Measurements from ENCODE around the gene ABLIM1.

The ABLIM1 gene

GRCh38 chr10:114474989-114475388 is 183.1 kb downstream of the ABLIM1 start:
- in situ Hi-C loops (cut with MboI; ENCODE audit: low sequenced_read_pairs): loop anchor here (10.0 kb wide), 1 partner anchor 70 kb away; no protein-coding TSS in a partner anchor

- in situ Hi-C loops (cut with MboI; ENCODE audit: low sequenced_read_pairs): loop anchor here (10.0 kb wide), 1 partner anchor 71 kb away; no protein-coding TSS in a partner anchor
Observed at GRCh38 chr10:114473776-114474175, 184.3 kb downstream of the ABLIM1 start.

GRCh38 chr10:114472877-114473253 is 185.2 kb downstream of the ABLIM1 start:
- in situ Hi-C loops (cut with MboI; ENCODE audit: low sequenced_read_pairs): loop anchor here (10.0 kb wide), 1 partner anchor 72 kb away; no protein-coding TSS in a partner anchor

- in situ Hi-C loops (cut with MboI; ENCODE audit: low sequenced_read_pairs): loop anchor here (10.0 kb wide), 1 partner anchor 73 kb away; no protein-coding TSS in a partner anchor
Observed at GRCh38 chr10:114471906-114472876, 185.9 kb downstream of the ABLIM1 start.

GRCh38 chr10:114470956-114471905 is 186.8 kb downstream of the ABLIM1 start:
- in situ Hi-C loops (cut with MboI; ENCODE audit: low sequenced_read_pairs): loop anchor here (10.0 kb wide), 1 partner anchor 74 kb away; no protein-coding TSS in a partner anchor

GRCh38 chr10:114470361-114470760 is 187.7 kb downstream of the ABLIM1 start:
- in situ Hi-C loops (cut with MboI; ENCODE audit: low sequenced_read_pairs): loop anchor here (10.0 kb wide), 1 partner anchor 74 kb away; no protein-coding TSS in a partner anchor

GRCh38 chr10:114458955-114459354 is 199.1 kb downstream of the ABLIM1 start:
- in situ Hi-C loops (cut with MboI; ENCODE audit: low sequenced_read_pairs): no loop called here

GRCh38 chr10:114458216-114458920 is 199.7 kb downstream of the ABLIM1 start:
- in situ Hi-C loops (cut with MboI; ENCODE audit: low sequenced_read_pairs): no loop called here

GRCh38 chr10:114453576-114453975 is 204.5 kb downstream of the ABLIM1 start:
- in situ Hi-C loops (cut with MboI; ENCODE audit: low sequenced_read_pairs): no loop called here

- in situ Hi-C loops (cut with MboI; ENCODE audit: low sequenced_read_pairs): no loop called here
Observed at GRCh38 chr10:114448897-114449296, 209.2 kb downstream of the ABLIM1 start.

GRCh38 chr10:114445332-114445731 is 212.7 kb downstream of the ABLIM1 start:
- in situ Hi-C loops (cut with MboI; ENCODE audit: low sequenced_read_pairs): no loop called here

- in situ Hi-C loops (cut with MboI; ENCODE audit: low sequenced_read_pairs): no loop called here
Observed at GRCh38 chr10:114444819-114445218, 213.3 kb downstream of the ABLIM1 start.

- in situ Hi-C loops (cut with MboI; ENCODE audit: low sequenced_read_pairs): no loop called here
Observed at GRCh38 chr10:114442091-114442630, 215.9 kb downstream of the ABLIM1 start.

- in situ Hi-C loops (cut with MboI; ENCODE audit: low sequenced_read_pairs): no loop called here
Observed at GRCh38 chr10:114441107-114441506, 217.0 kb downstream of the ABLIM1 start.

GRCh38 chr10:114437473-114438292 is 220.4 kb downstream of the ABLIM1 start:
- in situ Hi-C loops (cut with MboI; ENCODE audit: low sequenced_read_pairs): no loop called here

- in situ Hi-C loops (cut with MboI; ENCODE audit: low sequenced_read_pairs): no loop called here
Observed at GRCh38 chr10:114436941-114437340, 221.1 kb downstream of the ABLIM1 start.

- in situ Hi-C loops (cut with MboI; ENCODE audit: low sequenced_read_pairs): no loop called here
Observed at GRCh38 chr10:114432566-114433093, 225.4 kb downstream of the ABLIM1 start.

GRCh38 chr10:114431414-114432135 is 226.5 kb downstream of the ABLIM1 start:
- in situ Hi-C loops (cut with MboI; ENCODE audit: low sequenced_read_pairs): no loop called here

All from HL-60/S4 treated with phorbol 12-myristate 13-acetate at 8.2 ng/mL for 4 days and 3 days (cell line).